Measurements from ENCODE around the gene LCNL1.

- TF ChIP-seq, protein P1, sequence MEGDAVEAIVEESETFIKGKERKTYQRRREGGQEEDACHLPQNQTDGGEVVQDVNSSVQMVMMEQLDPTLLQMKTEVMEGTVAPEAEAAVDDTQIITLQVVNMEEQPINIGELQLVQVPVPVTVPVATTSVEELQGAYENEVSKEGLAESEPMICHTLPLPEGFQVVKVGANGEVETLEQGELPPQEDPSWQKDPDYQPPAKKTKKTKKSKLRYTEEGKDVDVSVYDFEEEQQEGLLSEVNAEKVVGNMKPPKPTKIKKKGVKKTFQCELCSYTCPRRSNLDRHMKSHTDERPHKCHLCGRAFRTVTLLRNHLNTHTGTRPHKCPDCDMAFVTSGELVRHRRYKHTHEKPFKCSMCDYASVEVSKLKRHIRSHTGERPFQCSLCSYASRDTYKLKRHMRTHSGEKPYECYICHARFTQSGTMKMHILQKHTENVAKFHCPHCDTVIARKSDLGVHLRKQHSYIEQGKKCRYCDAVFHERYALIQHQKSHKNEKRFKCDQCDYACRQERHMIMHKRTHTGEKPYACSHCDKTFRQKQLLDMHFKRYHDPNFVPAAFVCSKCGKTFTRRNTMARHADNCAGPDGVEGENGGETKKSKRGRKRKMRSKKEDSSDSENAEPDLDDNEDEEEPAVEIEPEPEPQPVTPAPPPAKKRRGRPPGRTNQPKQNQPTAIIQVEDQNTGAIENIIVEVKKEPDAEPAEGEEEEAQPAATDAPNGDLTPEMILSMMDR (IDR thresholded peaks at IDR 0.05; ENCODE audit: low read depth, low read length, missing input control): no peak
- no peak for TF ChIP-seq FOXA1 (IDR thresholded peaks at IDR 0.05)
Observed at GRCh38 chr9:137007108-137007815, 24.5 kb downstream of the LCNL1 start.
